Measurements from ENCODE around the gene COG5.

- TF ChIP-seq POLR2A (IDR thresholded peaks at IDR 0.05) = no peak
- TF ChIP-seq POLR2AphosphoS5 (IDR thresholded peaks at IDR 0.05; ENCODE audit: insufficient read depth in 1 of 2, low read depth in 1 of 2) = no peak
- no peak for TF ChIP-seq CTCF (IDR thresholded peaks at IDR 0.05)
Observed at GRCh38 chr7:107233174-107233573, 330.5 kb downstream of the COG5 start.
